ENCODE data around the gene IL16.
A peak's percentile ranks its signal among the peaks of the same experiment; 100 is the strongest.
"Not testable (repeated sequence)": the region's sequence is repeated elsewhere in the genome, so short reads cannot be mapped to it uniquely, and the experiment has no call there.

IL16 gene

GRCh38 chr15:81322676-81323253 is 126.1 kb downstream of the IL16 start:
- no peak overlapping the region for H3K27ac ChIP-seq (ENCODE audit: low read depth, low read length)
- no peaks in the 10 kb centered on the region for H3K4me1 ChIP-seq (ENCODE audit: insufficient read depth, low read length)
- H3K9ac ChIP-seq (ENCODE audit: low read depth, low read length): no peak overlapping the region
- peaks cover 29% of the 10 kb centered on the region for H3K36me3 ChIP-seq (ENCODE audit: insufficient read depth, low read length)
- peaks cover 6% of the 10 kb centered on the region; the same call in 1 of the 2 replicates for H3K27me3 ChIP-seq (ENCODE audit: insufficient read depth, low read length)
- 90% methylated on average over 6 of the region's 6 CpGs for WGBS
- no peak overlapping the region for H3K4me3 ChIP-seq (ENCODE audit: low read length)
- H3K9me3 ChIP-seq (ENCODE audit: insufficient read depth, low read depth, low read length): no peaks in the 10 kb centered on the region

GRCh38 chr15:81323559-81323943 is 126.9 kb downstream of the IL16 start:
- 17% methylated on average over 4 of the region's 4 CpGs for WGBS
- H3K4me1 ChIP-seq (ENCODE audit: insufficient read depth, low read length): no peaks in the 10 kb centered on the region
- H3K36me3 ChIP-seq (ENCODE audit: insufficient read depth, low read length): peaks cover 21% of the 10 kb centered on the region
- peak overlapping the region; percentile 67 for H3K9ac ChIP-seq (ENCODE audit: low read depth, low read length)
- no peaks in the 10 kb centered on the region for H3K9me3 ChIP-seq (ENCODE audit: insufficient read depth, low read depth, low read length)
- no peak overlapping the region for H3K27ac ChIP-seq (ENCODE audit: low read depth, low read length)
- peak overlapping the region; percentile 85 for H3K4me3 ChIP-seq (ENCODE audit: low read length)
- peaks cover 6% of the 10 kb centered on the region; the same call in 1 of the 2 replicates for H3K27me3 ChIP-seq (ENCODE audit: insufficient read depth, low read length)

- Histone ChIP-seq H3K27me3 (ENCODE audit: insufficient read depth, low read length) (peaks cover 6% of the 10 kb centered on the region; the same call in 1 of the 2 replicates), H3K4me1 (ENCODE audit: insufficient read depth, low read length) (no peaks in the 10 kb centered on the region), H3K9ac (ENCODE audit: low read depth, low read length) (peak within 1 kb of the TSS; percentile 67), H3K9me3 (ENCODE audit: insufficient read depth, low read depth, low read length) (no peaks in the 10 kb centered on the region), H3K4me3 (ENCODE audit: low read length) (peak within 1 kb of the TSS; percentile 85), H3K36me3 (ENCODE audit: insufficient read depth, low read length) (peaks cover 15% of the 10 kb centered on the region), H3K27ac (ENCODE audit: low read depth, low read length) (no peak within 1 kb of the TSS)
- WGBS: 1% methylated on average over 67 of the region's 67 CpGs
These were observed 127.5 kb downstream of the IL16 start, which contains the start of gene STARD5 for GRCh38 chr15:81323944-81324881. Gene STARD5, minus strand, starts transcription at chr15:81324141. Its CDS starts 42 bp downstream, at chr15:81324099.

GRCh38 chr15:81326466-81327212 is 130.0 kb downstream of the IL16 start:
- no peak overlapping the region for H3K27ac ChIP-seq (ENCODE audit: low read depth, low read length)
- no peaks in the 10 kb centered on the region for H3K9me3 ChIP-seq (ENCODE audit: insufficient read depth, low read depth, low read length)
- no peaks in the 10 kb centered on the region for H3K36me3 ChIP-seq (ENCODE audit: insufficient read depth, low read length)
- no peak overlapping the region for H3K4me3 ChIP-seq (ENCODE audit: low read length)
- H3K27me3 ChIP-seq (ENCODE audit: insufficient read depth, low read length): peaks cover 6% of the 10 kb centered on the region; the same call in 1 of the 2 replicates
- no peaks in the 10 kb centered on the region for H3K4me1 ChIP-seq (ENCODE audit: insufficient read depth, low read length)
- H3K9ac ChIP-seq (ENCODE audit: low read depth, low read length): no peak overlapping the region
- 93% methylated on average over 6 of the region's 7 CpGs for WGBS

GRCh38 chr15:81327516-81327915 is 130.8 kb downstream of the IL16 start:
- 93% methylated on average over 3 of the region's 3 CpGs for WGBS
- Histone ChIP-seq H3K36me3 (ENCODE audit: insufficient read depth, low read length) (no peaks in the 10 kb centered on the region), H3K4me3 (ENCODE audit: low read length) (no peak overlapping the region), H3K9ac (ENCODE audit: low read depth, low read length) (no peak overlapping the region), H3K9me3 (ENCODE audit: insufficient read depth, low read depth, low read length) (no peaks in the 10 kb centered on the region), H3K27ac (ENCODE audit: low read depth, low read length) (no peak overlapping the region), H3K4me1 (ENCODE audit: insufficient read depth, low read length) (no peaks in the 10 kb centered on the region), H3K27me3 (ENCODE audit: insufficient read depth, low read length) (peaks cover 6% of the 10 kb centered on the region; the same call in 1 of the 2 replicates)

GRCh38 chr15:81329446-81329845 is 132.8 kb downstream of the IL16 start:
- Histone ChIP-seq H3K9ac (ENCODE audit: low read depth, low read length) (no peak overlapping the region), H3K4me3 (ENCODE audit: low read length) (no peak overlapping the region), H3K4me1 (ENCODE audit: insufficient read depth, low read length) (no peaks in the 10 kb centered on the region), H3K27ac (ENCODE audit: low read depth, low read length) (no peak overlapping the region), H3K36me3 (ENCODE audit: insufficient read depth, low read length) (no peaks in the 10 kb centered on the region), H3K9me3 (ENCODE audit: insufficient read depth, low read depth, low read length) (no peaks in the 10 kb centered on the region), H3K27me3 (ENCODE audit: insufficient read depth, low read length) (peaks cover 6% of the 10 kb centered on the region; the same call in 1 of the 2 replicates)
- WGBS: 97% methylated on average over 2 of the region's 2 CpGs

- no peaks in the 10 kb centered on the region for H3K4me1 ChIP-seq (ENCODE audit: insufficient read depth, low read length)
- no peaks in the 10 kb centered on the region for H3K36me3 ChIP-seq (ENCODE audit: insufficient read depth, low read length)
- H3K27ac ChIP-seq (ENCODE audit: low read depth, low read length): no peak overlapping the region
- no peaks in the 10 kb centered on the region for H3K9me3 ChIP-seq (ENCODE audit: insufficient read depth, low read depth, low read length)
- no peaks in the 10 kb centered on the region for H3K27me3 ChIP-seq (ENCODE audit: insufficient read depth, low read length)
- 91% methylated on average over 5 of the region's 5 CpGs for WGBS
- H3K9ac ChIP-seq (ENCODE audit: low read depth, low read length): no peak overlapping the region
- no peak overlapping the region for H3K4me3 ChIP-seq (ENCODE audit: low read length)
These were observed 133.8 kb downstream of the IL16 start for GRCh38 chr15:81330366-81331090.

GRCh38 chr15:81331141-81331540 is 134.5 kb downstream of the IL16 start:
- H3K27me3 ChIP-seq (ENCODE audit: insufficient read depth, low read length); H3K27ac ChIP-seq (ENCODE audit: low read depth, low read length); H3K4me3 ChIP-seq (ENCODE audit: low read length); H3K9me3 ChIP-seq (ENCODE audit: insufficient read depth, low read depth, low read length); H3K4me1 ChIP-seq (ENCODE audit: insufficient read depth, low read length); H3K36me3 ChIP-seq (ENCODE audit: insufficient read depth, low read length); H3K9ac ChIP-seq (ENCODE audit: low read depth, low read length): not testable (repeated sequence)
- 93% methylated on average over 9 of the region's 9 CpGs for WGBS

GRCh38 chr15:81331600-81331999 is 134.9 kb downstream of the IL16 start:
- H3K4me3 ChIP-seq (ENCODE audit: low read length): no peak overlapping the region
- H3K9me3 ChIP-seq (ENCODE audit: insufficient read depth, low read depth, low read length): no peaks in the 10 kb centered on the region
- H3K27ac ChIP-seq (ENCODE audit: low read depth, low read length): no peak overlapping the region
- H3K36me3 ChIP-seq (ENCODE audit: insufficient read depth, low read length): no peaks in the 10 kb centered on the region
- WGBS: 94% methylated on average over 15 of the region's 15 CpGs
- no peaks in the 10 kb centered on the region for H3K27me3 ChIP-seq (ENCODE audit: insufficient read depth, low read length)
- H3K9ac ChIP-seq (ENCODE audit: low read depth, low read length): no peak overlapping the region
- H3K4me1 ChIP-seq (ENCODE audit: insufficient read depth, low read length): no peaks in the 10 kb centered on the region

GRCh38 chr15:81332326-81332725 is 135.6 kb downstream of the IL16 start:
- H3K9me3 ChIP-seq (ENCODE audit: insufficient read depth, low read depth, low read length): no peaks in the 10 kb centered on the region
- WGBS: 95% methylated on average over 12 of the region's 12 CpGs
- H3K4me1 ChIP-seq (ENCODE audit: insufficient read depth, low read length): no peaks in the 10 kb centered on the region
- no peaks in the 10 kb centered on the region for H3K27me3 ChIP-seq (ENCODE audit: insufficient read depth, low read length)
- H3K9ac ChIP-seq (ENCODE audit: low read depth, low read length): no peak overlapping the region
- H3K36me3 ChIP-seq (ENCODE audit: insufficient read depth, low read length): no peaks in the 10 kb centered on the region
- no peak overlapping the region for H3K27ac ChIP-seq (ENCODE audit: low read depth, low read length)
- no peak overlapping the region for H3K4me3 ChIP-seq (ENCODE audit: low read length)

All from HUES64 (cell line).